RKO (cell line): ENCODE measurements around the gene USP36.
"Not testable (repeated sequence)": the region's sequence is repeated elsewhere in the genome, so short reads cannot be mapped to it uniquely, and the experiment has no call there.

Source experiments
- DNase-seq: peaks from one replicate; pipeline ENCODE4 v3.0.0-alpha.2; 2016; ENCODE audit warnings: low spot score

USP36 gene

DNA sequence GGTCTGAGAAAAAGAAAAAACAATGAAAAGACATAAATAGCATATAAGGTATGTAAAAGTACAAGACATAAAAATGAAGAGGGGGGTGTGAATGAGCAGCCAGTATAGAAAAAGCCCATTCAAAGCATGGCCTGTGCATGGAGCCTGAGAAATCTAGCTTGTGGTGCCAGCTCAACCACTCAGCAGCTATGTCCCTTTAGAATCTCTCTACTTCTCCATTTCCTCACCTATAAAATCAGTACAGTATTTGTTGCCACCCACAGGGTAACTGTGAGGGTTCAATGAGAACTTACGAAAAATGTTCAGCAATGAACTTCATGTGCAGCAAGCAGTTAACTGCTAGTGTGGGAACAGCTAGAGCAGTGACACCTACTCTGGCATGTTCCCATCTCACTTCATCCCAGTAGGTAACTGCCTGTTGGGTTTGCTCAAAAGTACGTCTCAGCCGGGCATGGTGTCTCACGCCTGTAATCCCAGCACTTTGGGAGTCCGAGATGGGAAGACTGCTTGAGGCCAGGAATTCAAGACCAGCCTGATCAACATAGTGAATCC lies 73.8 kb downstream of the USP36 start:
- DNase-seq, result no peak

DNA sequence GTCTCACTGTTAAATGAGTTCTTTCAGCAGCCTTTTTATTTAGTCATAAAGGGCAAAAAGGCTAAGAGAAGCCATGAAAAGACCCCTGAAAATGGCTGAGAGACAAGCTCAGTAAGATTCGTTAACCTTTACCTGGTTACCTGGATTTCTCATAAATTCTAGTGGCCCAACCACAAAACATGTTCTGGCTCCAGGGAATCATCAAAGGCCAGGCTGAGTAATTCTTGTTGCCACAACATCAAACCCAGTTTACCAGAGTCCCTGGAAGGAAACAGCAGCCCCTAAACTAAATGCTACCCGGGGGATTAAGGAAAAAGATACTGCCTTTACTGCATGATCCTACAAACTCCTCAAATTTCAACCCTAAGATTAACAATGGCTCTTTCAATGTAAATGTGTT lies 74.4 kb downstream of the USP36 start:
- DNase-seq, result no peak

DNA sequence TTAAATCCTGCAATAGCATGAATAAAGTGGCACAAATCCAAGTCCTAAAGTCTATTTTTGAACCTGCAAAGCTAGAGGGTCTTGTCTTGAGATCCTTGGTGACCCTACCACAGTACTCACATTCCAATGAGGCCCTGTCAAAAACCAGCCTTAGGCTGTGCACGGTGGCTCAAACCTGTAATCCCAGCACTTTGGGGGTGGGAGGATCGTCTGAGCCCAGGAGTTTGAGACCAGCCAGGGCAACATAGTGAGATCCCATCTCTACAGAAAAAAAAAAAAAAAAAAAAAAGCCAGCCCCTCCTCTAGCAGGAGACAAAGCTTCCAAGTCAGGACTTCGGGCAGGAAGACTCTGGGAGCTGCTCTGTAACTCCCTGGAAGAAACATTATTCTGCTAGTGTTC lies 74.8 kb downstream of the USP36 start:
- DNase-seq, result no peak

DNA sequence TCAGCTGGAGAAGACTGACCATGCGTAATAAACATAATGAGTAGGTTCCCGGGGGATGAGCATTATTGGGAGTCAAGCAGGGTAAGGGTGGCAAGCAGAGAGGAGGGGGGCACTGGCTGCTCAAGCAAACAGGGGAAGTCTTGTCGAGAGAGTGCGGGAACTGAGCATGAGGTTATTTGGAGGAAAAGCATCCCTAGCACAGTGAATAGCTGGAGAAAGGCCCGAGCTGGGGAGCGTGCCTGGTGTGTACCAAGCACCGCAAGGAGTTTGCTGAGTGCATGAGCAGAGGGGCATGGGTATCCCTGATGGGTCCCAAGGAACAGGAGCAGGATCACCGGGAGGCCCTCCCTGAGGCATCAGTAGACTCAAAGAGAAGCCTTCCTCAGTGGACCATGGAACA lies 75.7 kb downstream of the USP36 start:
- DNase-seq, result no peak

DNA sequence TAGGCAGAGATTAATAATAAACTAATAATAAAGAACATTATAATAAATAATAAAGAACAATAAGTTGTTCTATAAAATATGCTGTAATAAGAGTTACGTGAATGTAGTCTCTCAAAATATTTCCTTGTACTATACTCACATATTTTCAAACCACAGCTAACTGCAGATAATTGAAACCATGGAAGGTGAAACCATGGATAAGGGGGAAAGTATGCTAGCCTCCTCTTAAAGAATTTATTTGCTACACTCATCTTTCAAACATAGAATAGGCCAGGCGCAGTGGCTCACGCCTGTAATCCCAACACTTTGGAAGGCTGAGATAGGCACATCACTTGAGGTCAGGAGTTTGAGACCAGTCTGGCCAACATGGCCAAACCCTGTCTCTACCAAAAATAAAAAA lies 77.1 kb downstream of the USP36 start:
- DNase-seq, result no peak

DNA sequence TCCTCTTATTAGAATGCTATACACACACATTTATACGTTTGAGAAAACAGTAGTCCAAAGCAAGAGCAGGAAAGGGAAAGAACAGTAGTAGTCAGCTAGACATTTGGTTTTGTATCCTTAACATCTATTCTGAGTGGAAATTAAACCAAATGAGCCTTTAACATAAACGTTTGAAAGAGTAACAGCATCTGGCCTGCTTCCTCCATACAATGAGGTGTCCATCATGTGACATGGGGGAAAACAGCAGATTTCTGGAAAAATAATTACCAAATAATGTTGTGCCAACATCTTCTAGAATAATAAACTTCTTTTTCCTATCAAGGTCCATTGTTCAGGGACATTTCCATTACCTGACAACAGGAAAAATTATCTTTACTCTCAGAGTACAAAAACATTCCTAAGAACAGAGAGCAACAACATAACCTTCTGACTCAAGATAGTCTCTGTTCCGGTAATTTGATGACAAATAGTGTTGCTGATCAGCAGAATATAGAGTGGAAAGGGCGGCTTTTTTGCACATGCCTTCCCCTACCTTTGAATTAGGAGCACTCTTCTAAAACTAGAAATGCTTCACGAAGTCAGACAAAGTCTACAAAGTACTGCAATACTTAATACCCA lies 78.7 kb downstream of the USP36 start:
- DNase-seq, result no peak

DNA sequence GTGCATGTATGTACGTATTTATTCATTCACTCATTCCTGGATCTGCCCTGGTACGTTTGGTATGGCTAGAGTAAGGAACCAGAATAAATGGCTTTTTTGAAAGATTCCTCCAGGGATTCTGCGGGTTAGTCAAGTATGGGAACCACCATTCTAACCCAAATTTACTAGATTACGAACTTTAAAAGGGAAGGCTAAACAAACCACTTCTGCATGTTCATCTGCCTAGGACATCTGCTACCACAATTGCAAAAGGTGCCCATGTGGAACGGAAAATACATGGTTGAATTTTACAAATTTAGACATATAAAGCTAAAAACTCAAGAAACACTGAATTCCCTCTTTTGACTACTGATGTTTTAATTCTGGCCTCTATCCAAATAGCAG lies 80.7 kb downstream of the USP36 start:
- no peak for DNase-seq

DNA sequence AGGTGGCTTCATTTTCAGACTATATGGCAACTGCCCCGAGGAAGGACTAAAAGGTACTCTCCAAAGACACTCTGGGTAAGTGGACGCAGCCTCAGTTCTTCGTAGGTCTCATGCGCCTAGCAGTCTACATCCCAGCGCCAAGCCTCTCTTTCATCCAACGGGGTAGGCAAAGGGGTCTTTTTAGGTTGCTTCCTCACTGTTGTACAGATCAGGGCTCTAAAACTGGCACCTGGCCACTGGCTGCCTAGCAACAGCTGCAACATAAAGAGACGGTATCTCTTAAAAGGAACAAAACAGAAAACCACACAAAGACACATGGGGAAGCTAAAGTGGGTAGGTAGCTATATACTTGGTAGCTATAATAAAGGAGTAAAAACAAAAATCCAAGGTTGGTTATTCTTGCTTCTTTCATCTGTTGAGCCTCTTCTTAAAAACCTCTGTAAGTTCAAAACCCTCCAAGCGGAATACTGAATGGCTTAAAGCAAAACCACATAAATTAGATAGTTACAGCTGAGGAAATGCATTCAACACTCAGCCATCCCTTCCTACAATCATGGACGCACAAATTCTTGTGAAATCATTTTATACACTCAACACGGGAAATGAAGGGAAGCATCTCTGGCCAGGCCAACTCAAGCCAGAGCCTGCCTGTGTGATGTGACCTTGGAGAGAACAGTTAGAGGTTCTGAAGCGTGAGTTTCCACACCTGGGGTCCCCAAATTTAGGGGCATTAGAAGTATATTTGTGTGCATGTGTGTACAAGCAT lies 81.2 kb downstream of the USP36 start:
- no peak for DNase-seq

DNA sequence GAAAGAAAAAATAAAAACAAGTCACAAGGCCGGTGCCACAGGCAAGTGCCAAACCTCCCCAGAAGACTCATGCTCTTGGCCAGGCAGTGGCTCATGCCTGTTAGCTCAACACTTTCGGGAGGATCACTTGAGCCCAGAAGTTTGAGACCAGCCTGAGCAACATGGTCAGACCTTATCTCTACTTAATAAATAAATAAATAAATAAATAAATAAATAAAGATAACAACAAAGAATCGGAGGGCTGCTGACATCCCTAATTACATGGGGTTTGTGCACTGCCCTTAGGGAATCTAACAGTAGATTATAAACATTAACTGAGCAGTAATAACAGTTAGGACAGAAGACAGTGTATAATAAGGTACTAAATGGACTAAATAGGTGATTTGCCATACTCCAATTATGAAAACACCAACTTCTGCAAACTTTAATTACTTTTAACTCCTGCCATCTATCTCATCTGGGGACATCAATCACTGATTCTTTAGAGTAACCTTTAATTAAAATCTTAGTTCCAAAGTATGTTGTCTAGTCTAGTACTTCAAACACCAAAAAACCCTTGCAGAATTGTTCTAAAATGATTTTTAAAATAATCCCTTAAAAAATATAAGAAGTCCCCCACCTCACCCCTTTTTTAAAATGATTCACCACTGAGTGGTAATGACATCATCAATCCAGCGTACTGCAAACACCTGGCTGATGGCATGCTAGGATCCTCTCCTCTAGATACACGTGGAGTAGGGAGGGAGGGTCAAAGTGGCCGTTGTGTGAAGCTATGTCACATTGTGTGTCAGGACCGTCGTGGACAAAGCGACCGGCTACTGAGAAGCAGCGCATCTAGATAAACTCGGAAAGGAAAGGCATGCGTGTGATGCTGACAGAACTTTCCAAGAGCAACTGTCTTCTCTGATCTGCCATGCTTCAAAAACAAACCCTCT lies 87.0 kb downstream of the USP36 start:
- DNase-seq, result no peak

DNA sequence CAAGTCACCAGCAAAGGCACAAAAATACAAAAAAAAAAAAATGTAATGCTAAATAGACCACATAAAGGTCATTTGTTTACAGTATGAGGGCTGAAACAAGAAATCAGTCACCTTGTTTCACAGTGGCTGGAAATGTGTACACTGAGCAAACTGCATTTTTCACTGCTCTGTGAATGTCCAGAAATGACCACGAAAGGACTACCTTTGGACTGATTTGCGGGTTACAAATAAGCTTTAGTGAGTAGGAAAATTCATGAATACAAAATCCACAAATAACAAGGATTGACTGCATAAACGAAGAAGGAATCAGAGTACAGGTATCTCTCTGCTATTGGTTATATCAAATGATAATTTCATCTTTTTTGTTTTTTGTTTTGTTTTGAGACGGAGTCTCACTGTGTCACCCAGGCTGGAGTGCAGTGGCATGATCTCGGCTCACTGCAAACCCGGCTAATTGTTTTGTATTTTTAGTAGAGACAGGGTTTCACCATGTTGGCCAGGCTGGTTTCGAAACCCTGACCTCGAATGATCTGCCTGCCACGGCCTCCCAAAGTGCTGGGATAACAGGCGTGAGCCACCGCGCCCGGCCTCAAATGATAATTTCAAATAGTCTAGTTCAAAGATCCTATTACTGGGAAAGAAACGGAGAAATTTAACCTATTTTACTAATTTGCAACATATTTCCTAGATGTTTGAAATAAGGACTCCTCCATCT lies 89.0 kb downstream of the USP36 start:
- DNase-seq, result no peak

DNA sequence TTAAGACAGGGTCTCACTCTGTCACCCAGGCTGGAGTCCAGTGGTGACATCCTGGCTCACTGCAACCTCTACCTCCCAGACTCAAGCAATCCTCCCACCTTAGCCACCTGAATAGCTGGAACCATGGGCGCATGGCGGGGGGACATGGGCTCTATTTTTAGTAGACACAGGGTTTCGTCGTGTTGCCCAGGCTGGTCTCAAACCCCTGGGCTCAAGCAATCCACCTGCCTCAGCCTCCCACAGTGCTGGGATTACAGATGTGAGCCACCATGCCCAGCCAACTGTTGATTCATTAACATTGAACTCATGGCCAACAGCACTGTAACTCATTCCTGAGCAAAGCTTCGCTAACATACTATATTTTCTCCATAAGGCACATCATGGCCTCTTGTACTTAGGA lies 89.6 kb downstream of the USP36 start:
- DNase-seq, result not testable (repeated sequence)

DNA sequence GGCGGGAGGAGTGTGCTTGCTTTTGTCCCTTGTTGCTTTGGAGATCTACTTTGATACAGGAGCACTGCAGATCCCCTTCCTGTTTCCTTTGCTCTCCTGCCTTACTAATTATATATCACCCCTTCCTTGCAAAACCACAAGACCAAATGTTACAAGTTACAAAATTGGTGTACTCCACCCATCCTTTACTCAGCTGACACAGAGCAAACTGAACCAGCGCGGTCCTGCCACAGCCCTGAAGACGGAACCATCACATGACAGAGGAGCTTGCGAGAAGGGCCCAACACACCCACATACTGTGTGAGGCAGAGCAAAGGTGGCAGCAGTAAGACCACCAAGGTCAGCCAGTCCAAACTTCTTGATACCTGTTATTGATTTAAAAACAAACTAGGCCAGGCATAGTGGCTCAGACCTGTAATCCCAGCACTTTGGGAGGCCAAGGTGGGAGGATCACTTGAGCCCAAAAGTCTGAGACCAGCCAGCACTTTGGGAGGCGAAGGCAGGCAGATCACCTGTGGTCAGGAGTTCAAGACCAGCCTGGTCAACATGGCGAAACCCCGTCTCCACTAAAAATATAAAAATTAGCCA lies 91.8 kb downstream of the USP36 start:
- no peak for DNase-seq

DNA sequence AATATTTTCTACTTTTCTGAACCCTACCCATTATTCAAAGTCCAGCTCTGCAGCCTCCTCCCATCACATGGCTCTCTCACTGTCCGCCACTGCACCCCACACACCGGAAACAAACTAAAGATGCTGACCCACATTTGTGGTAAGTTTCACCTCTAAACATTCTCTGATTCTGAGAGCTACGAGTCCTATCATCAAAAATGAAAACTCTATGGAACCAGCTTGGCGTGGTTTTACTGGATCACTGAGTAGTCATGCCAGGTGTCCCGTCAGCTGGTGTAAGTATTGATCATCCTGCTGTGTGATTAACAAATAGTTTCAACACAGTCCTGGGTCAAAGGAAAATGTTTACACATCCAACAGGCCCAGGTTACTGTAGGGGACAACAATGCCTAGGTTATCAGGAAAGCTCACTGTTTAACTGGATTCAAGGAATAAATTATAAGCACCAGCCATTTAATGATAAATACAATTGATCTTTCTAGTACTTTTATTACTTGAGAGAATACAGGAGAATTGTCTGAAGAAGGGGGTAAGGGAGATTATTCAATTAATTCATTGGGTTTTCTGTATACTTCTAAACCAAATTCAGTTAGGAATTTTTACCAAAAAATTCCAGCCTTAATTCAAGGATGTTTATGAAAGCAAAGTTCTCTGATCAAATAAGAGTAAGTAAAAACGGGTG lies 92.4 kb downstream of the USP36 start:
- no peak for DNase-seq

DNA sequence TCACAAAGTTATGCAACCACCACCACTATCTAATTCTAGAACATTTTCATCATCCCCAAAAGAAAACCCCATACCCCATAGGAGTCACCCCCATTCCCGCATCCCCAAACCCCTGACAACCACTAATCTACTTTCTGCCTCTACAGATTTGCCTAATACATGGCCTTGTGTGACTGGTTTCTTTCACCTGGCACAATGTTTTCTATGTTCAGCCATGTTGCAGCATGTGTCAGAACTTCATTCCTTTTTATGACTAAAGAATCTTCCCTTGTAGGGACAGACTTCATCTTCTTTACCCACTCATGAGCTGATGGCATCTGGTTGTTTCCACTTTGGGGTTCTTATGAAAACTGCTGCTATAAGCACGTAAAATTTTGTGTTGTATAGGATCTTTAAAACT lies 93.1 kb downstream of the USP36 start:
- no peak for DNase-seq

DNA sequence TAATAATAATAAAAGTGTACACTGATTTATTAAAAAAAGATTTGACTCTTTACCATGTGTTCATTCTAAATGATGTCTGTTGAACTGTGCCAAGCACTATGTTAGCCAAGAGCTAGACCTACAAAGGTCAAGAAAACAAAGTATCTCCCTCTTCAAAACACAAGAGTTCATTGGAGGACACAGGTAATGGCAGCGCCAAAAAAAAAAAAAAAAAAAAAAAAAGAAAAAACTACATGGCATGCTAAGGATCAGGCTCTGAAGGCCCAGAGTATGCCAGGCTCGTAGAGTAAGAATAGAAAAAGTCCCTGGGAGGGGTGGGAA lies 93.7 kb downstream of the USP36 start:
- no peak for DNase-seq

DNA sequence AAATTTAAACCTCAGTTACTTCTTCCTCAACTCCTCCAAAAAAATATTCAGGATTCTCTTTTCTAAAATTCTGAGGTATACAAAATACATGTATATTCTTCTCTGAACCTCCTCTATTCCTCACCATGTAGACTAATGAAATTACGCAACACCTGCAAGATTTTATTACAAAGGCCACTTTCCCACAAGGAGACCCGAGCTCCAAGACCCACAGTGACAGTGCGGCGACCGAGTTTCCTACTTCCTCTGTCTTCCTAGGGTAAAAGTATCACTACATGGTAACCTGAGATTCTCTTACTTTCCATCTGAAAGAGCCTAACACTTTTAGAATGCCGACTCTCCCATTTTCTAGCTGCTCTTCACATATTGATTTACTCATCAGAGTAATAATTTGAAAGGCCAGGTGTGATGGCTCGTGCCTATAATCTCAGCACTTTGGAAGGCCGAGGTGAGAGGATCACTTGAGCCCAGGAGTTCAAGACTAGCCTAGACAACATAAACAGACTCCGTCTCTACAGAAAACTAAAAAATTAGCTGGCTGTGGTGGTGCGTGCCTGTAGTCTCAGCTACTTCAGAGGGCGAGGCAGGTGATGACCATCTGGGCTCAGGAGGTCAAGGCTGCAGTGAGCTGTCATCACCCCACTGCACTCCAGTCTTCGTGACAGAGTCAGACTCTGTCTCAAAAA lies 94.2 kb downstream of the USP36 start:
- DNase-seq, result no peak
